Epidermal melanocyte (primary cell): Measurements from ENCODE around the gene OPCML.

ENCODE experiments used
- DNase-seq: peaks from one replicate; pipeline ENCODE4 v3.0.0; 2011; ENCODE audit warnings: low spot score; ENCODE audit not compliant: insufficient read length

Gene OPCML

GRCh38 chr11:132763503-132763902, 768.8 kb downstream of the OPCML start:
- no peak for DNase-seq

- no peak for DNase-seq
These were observed 776.4 kb downstream of the OPCML start for GRCh38 chr11:132755934-132756333.

GRCh38 chr11:132751516-132752250, 780.6 kb downstream of the OPCML start:
- DNase-seq, result no peak

- no peak for DNase-seq
These were observed 786.0 kb downstream of the OPCML start for GRCh38 chr11:132746305-132746704.

- no peak for DNase-seq
These were observed 787.0 kb downstream of the OPCML start for GRCh38 chr11:132745306-132745705.

GRCh38 chr11:132744771-132745170, 787.5 kb downstream of the OPCML start:
- no peak for DNase-seq

- DNase-seq, result no peak
These were observed 788.7 kb downstream of the OPCML start for GRCh38 chr11:132743601-132744000.

- DNase-seq, result no peak
These were observed 789.4 kb downstream of the OPCML start for GRCh38 chr11:132742929-132743328.

- DNase-seq, result no peak
These were observed 798.1 kb downstream of the OPCML start for GRCh38 chr11:132734217-132734616.

- DNase-seq, result no peak
These were observed 804.3 kb downstream of the OPCML start for GRCh38 chr11:132728026-132728425.

- DNase-seq, result no peak
These were observed 810.8 kb downstream of the OPCML start for GRCh38 chr11:132721526-132721925.

- no peak for DNase-seq
These were observed 812.6 kb downstream of the OPCML start for GRCh38 chr11:132719684-132720083.

GRCh38 chr11:132718711-132719671, 813.3 kb downstream of the OPCML start:
- DNase-seq, result no peak

- DNase-seq, result no peak
These were observed 814.5 kb downstream of the OPCML start for GRCh38 chr11:132717824-132718223.

GRCh38 chr11:132716037-132716436, 816.3 kb downstream of the OPCML start:
- no peak for DNase-seq

GRCh38 chr11:132714859-132715440, 817.4 kb downstream of the OPCML start:
- no peak for DNase-seq

- no peak for DNase-seq
These were observed 819.8 kb downstream of the OPCML start for GRCh38 chr11:132712466-132712865.

GRCh38 chr11:132704781-132705375, 827.4 kb downstream of the OPCML start:
- no peak for DNase-seq

- no peak for DNase-seq
These were observed 839.4 kb downstream of the OPCML start for GRCh38 chr11:132692891-132693290.

- no peak for DNase-seq
These were observed 840.3 kb downstream of the OPCML start for GRCh38 chr11:132691848-132692550.

- no peak for DNase-seq
These were observed 845.4 kb downstream of the OPCML start for GRCh38 chr11:132686886-132687285.
